ENCODE data around the gene HEMGN. TPM values are rescaled to one million over a fixed set of nuclear protein-coding genes. Genes with fewer than 3 reads are reported as not detected.

The HEMGN gene
- total and polyA plus RNA-seq, 10 of the 15 experiments (the other 5 are each of a cell fraction or from before 2014, with no cell fraction given) = 0.03 to 0.28 (median 0.09) TPM; not detected in 4

GRCh38 chr9:97911970-97912369 lies 26.0 kb downstream of the HEMGN start:
- ChIA-PET RAD21 (ENCODE audit: unreplicated experiment) (no interaction called here), POLR2A (interaction anchor here (0.9 to 1.1 kb wide), 3 partner anchors 10 to 266 kb away, joined by 3 read pairs; partner anchors contain the start of gene TRMO), CTCF (interaction anchor here (0.5 to 4.4 kb wide), 5 partner anchors 10 to 348 kb away, joined by 3 to 30 read pairs (median 3); no protein-coding TSS in a partner anchor), SMC1A (ENCODE audit: uncharacterized antibody, unreplicated experiment) (interaction anchor here (0.8 to 2.6 kb wide), 3 partner anchors 9 to 12 kb away, joined by 3 to 8 read pairs (median 7); no protein-coding TSS in a partner anchor)
- Histone ChIP-seq H3K9ac (ENCODE audit: control insufficient read depth, insufficient read depth, low read length) (no peak overlapping the region), H2AFZ (ENCODE audit: control insufficient read depth, low read depth, low read length) (no peak overlapping the region), H3K27ac (ENCODE audit: control insufficient read depth, insufficient read depth) (no peak overlapping the region), H3K79me2 (ENCODE audit: control insufficient read depth, insufficient read depth, low read length) (no peaks in the 10 kb centered on the region), H3K9me3 (replicated peaks; ENCODE audit: control insufficient read depth, insufficient read depth, low read length) (no peaks in the 10 kb centered on the region), H3K36me3 (ENCODE audit: control insufficient read depth in 2 of 2, insufficient read depth in 2 of 2, low read length in 1 of 2) (peaks cover 3 to 18% of the 10 kb centered on the region in 2 experiments), H3K27me3 (replicated peaks in 1 of 2; ENCODE audit: control insufficient read depth in 2 of 2, insufficient read depth in 2 of 2, low read length in 1 of 2) (no peaks in the 10 kb centered on the region), H3K4me3 (no peak overlapping the region), H4K20me1 (ENCODE audit: control insufficient read depth, insufficient read depth) (no peaks in the 10 kb centered on the region), H3K4me1 (ENCODE audit: control insufficient read depth, insufficient read depth, low read length) (peaks cover 3% of the 10 kb centered on the region; the same call in 1 of the 2 replicates), H3K4me2 (ENCODE audit: control insufficient read depth, insufficient read depth) (no peak overlapping the region)
- ATAC-seq (no peak), FAIRE-seq (no peak), DNase-seq (ENCODE audit: low read depth, low spot score) (no peak)
- intact Hi-C loops (cut with micrococcal nuclease; ENCODE audit: unreplicated experiment) (no loop called here), in situ Hi-C loops (cut with MboI) (no loop called here)
- no TSS peak for BruUV-seq (replicated peaks)
- 82% methylated on average over 1 of the region's 1 CpG for WGBS (ENCODE audit: insufficient coverage, insufficient replicate concordance, low lambda C conversion rate, missing lambda C conversion rate)
- TF ChIP-seq ATF7 (IDR thresholded peaks at IDR 0.05; ENCODE audit: low read depth) (no peak), CHD4 (IDR thresholded peaks at IDR 0.05) (no peak), ZNF217 (IDR thresholded peaks at IDR 0.05) (no peak), POU2F2 (IDR thresholded peaks at IDR 0.05; ENCODE audit: borderline replicate concordance, low read depth, low read length) (no peak), EZH2 (IDR thresholded peaks at IDR 0.05; ENCODE audit: borderline replicate concordance, control insufficient read depth, low read depth, low read length) (no peak), CHD2 (IDR thresholded peaks at IDR 0.05; ENCODE audit: borderline replicate concordance, low read depth, low read length) (no peak), IRF3 (IDR thresholded peaks at IDR 0.05) (no peak), SUZ12 (IDR thresholded peaks at IDR 0.05; ENCODE audit: unreplicated experiment) (no peak), ZNF622 (IDR thresholded peaks at IDR 0.05) (no peak), SMC3 (IDR thresholded peaks at IDR 0.05; ENCODE audit: borderline replicate concordance, low read length) (no peak), SRF (IDR thresholded peaks at IDR 0.05; ENCODE audit: low read depth in 2 of 2, low read length in 2 of 2) (no peak), RCOR1 (conservative IDR thresholded peaks at IDR 0.05; ENCODE audit: low read depth, low read length) (no peak), CEBPZ (IDR thresholded peaks at IDR 0.05; ENCODE audit: low read depth, low read length) (no peak)
- TF ChIP-seq, protein P1, sequence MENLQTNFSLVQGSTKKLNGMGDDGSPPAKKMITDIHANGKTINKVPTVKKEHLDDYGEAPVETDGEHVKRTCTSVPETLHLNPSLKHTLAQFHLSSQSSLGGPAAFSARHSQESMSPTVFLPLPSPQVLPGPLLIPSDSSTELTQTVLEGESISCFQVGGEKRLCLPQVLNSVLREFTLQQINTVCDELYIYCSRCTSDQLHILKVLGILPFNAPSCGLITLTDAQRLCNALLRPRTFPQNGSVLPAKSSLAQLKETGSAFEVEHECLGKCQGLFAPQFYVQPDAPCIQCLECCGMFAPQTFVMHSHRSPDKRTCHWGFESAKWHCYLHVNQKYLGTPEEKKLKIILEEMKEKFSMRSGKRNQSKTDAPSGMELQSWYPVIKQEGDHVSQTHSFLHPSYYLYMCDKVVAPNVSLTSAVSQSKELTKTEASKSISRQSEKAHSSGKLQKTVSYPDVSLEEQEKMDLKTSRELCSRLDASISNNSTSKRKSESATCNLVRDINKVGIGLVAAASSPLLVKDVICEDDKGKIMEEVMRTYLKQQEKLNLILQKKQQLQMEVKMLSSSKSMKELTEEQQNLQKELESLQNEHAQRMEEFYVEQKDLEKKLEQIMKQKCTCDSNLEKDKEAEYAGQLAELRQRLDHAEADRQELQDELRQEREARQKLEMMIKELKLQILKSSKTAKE (IDR thresholded peaks at IDR 0.05; ENCODE audit: low read depth, poor library complexity, severe bottlenecking) = no peak
- TF ChIP-seq, protein P2, sequence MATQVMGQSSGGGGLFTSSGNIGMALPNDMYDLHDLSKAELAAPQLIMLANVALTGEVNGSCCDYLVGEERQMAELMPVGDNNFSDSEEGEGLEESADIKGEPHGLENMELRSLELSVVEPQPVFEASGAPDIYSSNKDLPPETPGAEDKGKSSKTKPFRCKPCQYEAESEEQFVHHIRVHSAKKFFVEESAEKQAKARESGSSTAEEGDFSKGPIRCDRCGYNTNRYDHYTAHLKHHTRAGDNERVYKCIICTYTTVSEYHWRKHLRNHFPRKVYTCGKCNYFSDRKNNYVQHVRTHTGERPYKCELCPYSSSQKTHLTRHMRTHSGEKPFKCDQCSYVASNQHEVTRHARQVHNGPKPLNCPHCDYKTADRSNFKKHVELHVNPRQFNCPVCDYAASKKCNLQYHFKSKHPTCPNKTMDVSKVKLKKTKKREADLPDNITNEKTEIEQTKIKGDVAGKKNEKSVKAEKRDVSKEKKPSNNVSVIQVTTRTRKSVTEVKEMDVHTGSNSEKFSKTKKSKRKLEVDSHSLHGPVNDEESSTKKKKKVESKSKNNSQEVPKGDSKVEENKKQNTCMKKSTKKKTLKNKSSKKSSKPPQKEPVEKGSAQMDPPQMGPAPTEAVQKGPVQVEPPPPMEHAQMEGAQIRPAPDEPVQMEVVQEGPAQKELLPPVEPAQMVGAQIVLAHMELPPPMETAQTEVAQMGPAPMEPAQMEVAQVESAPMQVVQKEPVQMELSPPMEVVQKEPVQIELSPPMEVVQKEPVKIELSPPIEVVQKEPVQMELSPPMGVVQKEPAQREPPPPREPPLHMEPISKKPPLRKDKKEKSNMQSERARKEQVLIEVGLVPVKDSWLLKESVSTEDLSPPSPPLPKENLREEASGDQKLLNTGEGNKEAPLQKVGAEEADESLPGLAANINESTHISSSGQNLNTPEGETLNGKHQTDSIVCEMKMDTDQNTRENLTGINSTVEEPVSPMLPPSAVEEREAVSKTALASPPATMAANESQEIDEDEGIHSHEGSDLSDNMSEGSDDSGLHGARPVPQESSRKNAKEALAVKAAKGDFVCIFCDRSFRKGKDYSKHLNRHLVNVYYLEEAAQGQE (IDR thresholded peaks at IDR 0.05; ENCODE audit: low read depth, low read length) = no peak

Measured in GM12878 (cell line).